IPS-20b (cell line): ENCODE measurements around the gene PLAC9.
"Not testable (repeated sequence)": the region's sequence is repeated elsewhere in the genome, so short reads cannot be mapped to it uniquely, and the experiment has no call there.

ENCODE experiments used
- H3K27ac ChIP-seq: one replicate; pipeline ENCODE4 v1.5.1; 2013; ENCODE audit warnings: low read length
- H3K27me3 ChIP-seq: 2 replicates; pipeline ENCODE4 v1.6.1; 2013; ENCODE audit warnings: mild to moderate bottlenecking, low read length, inconsistent platforms; ENCODE audit not compliant: insufficient read depth
- H3K36me3 ChIP-seq: 2 replicates; pipeline ENCODE4 v1.6.1; 2013; ENCODE audit warnings: low read depth, mild to moderate bottlenecking, inconsistent platforms, low read length, moderate library complexity; ENCODE audit not compliant: insufficient read depth
- H3K4me1 ChIP-seq: 2 replicates; pipeline ENCODE4 v1.6.1; 2013; ENCODE audit warnings: mild to moderate bottlenecking, control low read depth, inconsistent platforms, low read length, moderate library complexity; ENCODE audit not compliant: insufficient read depth
- H3K4me3 ChIP-seq: 2 replicates; pipeline ENCODE4 v1.5.1; 2013; ENCODE audit warnings: mild to moderate bottlenecking, low read length, inconsistent platforms
- H3K9ac ChIP-seq: 2 replicates; pipeline ENCODE4 v1.6.1; 2013; ENCODE audit warnings: low read depth, mild to moderate bottlenecking, inconsistent platforms, low read length, moderate library complexity
- H3K9me3 ChIP-seq: 2 replicates; pipeline ENCODE4 v1.6.1; 2013; ENCODE audit warnings: mild to moderate bottlenecking, low read depth, low read length, inconsistent platforms; ENCODE audit not compliant: insufficient read depth

Gene PLAC9

GRCh38 chr10:80141696-80142460 is 9.3 kb downstream of the PLAC9 start:
- H3K27ac ChIP-seq, result no peak overlapping the region

GRCh38 chr10:80144067-80144695 is 11.7 kb downstream of the PLAC9 start:
- peaks cover 3% of the 10 kb centered on the region; the same call in 1 of the 2 replicates for H3K27me3 ChIP-seq
- no peak overlapping the region for H3K4me3 ChIP-seq
- no peak overlapping the region for H3K27ac ChIP-seq
- no peaks in the 10 kb centered on the region for H3K4me1 ChIP-seq
- no peak overlapping the region for H3K9ac ChIP-seq
- H3K36me3 ChIP-seq, result no peaks in the 10 kb centered on the region
- no peaks in the 10 kb centered on the region for H3K9me3 ChIP-seq

More at GRCh38 chr10:80141696-80142460, 9.3 kb downstream of the PLAC9 start:
- peaks cover 3% of the 10 kb centered on the region; the same call in 1 of the 2 replicates for H3K27me3 ChIP-seq
- no peaks in the 10 kb centered on the region for H3K4me1 ChIP-seq
- H3K9me3 ChIP-seq, result no peaks in the 10 kb centered on the region
- no peak overlapping the region for H3K9ac ChIP-seq
- H3K36me3 ChIP-seq, result no peaks in the 10 kb centered on the region
- no peak overlapping the region for H3K4me3 ChIP-seq

- no peaks in the 10 kb centered on the region for H3K36me3 ChIP-seq
- H3K9me3 ChIP-seq, result no peaks in the 10 kb centered on the region
- H3K4me1 ChIP-seq, result no peaks in the 10 kb centered on the region
- no peak overlapping the region for H3K9ac ChIP-seq
- H3K4me3 ChIP-seq, result no peak overlapping the region
- peaks cover 3% of the 10 kb centered on the region; the same call in 1 of the 2 replicates for H3K27me3 ChIP-seq
- no peak overlapping the region for H3K27ac ChIP-seq
Observed at GRCh38 chr10:80144696-80145131, 12.2 kb downstream of the PLAC9 start.

- H3K36me3 ChIP-seq, H3K27me3 ChIP-seq, H3K9me3 ChIP-seq, H3K4me3 ChIP-seq, H3K27ac ChIP-seq, H3K4me1 ChIP-seq, H3K9ac ChIP-seq: not testable (repeated sequence)
Observed at GRCh38 chr10:80145406-80146308, 13.1 kb downstream of the PLAC9 start.

- H3K27ac ChIP-seq, result no peak overlapping the region
- no peaks in the 10 kb centered on the region for H3K9me3 ChIP-seq
- H3K36me3 ChIP-seq, result no peaks in the 10 kb centered on the region
- peaks cover 3% of the 10 kb centered on the region; the same call in 1 of the 2 replicates for H3K27me3 ChIP-seq
- H3K9ac ChIP-seq, result no peak overlapping the region
- H3K4me1 ChIP-seq, result no peaks in the 10 kb centered on the region
- H3K4me3 ChIP-seq, result no peak overlapping the region
Observed at GRCh38 chr10:80146918-80147317, 14.4 kb downstream of the PLAC9 start.

- Histone ChIP-seq H3K4me3 (no peak overlapping the region), H3K9me3 (no peaks in the 10 kb centered on the region), H3K27me3 (peaks cover 3% of the 10 kb centered on the region; the same call in 1 of the 2 replicates), H3K4me1 (no peaks in the 10 kb centered on the region), H3K27ac (no peak overlapping the region), H3K9ac (no peak overlapping the region), H3K36me3 (no peaks in the 10 kb centered on the region)
Observed at GRCh38 chr10:80148166-80148805, 15.8 kb downstream of the PLAC9 start.

- no peaks in the 10 kb centered on the region for H3K9me3 ChIP-seq
- H3K36me3 ChIP-seq, result no peaks in the 10 kb centered on the region
Observed at GRCh38 chr10:80149123-80149522, 16.6 kb downstream of the PLAC9 start.

GRCh38 chr10:80150172-80150571 is 17.6 kb downstream of the PLAC9 start:
- H3K4me1 ChIP-seq, result no peaks in the 10 kb centered on the region
- no peak overlapping the region for H3K27ac ChIP-seq
- H3K9me3 ChIP-seq, result no peaks in the 10 kb centered on the region
- no peak overlapping the region for H3K4me3 ChIP-seq
- peaks cover 6% of the 10 kb centered on the region for H3K36me3 ChIP-seq
- no peak overlapping the region for H3K9ac ChIP-seq
- no peaks in the 10 kb centered on the region for H3K27me3 ChIP-seq

More at GRCh38 chr10:80149123-80149522, 16.6 kb downstream of the PLAC9 start:
- Histone ChIP-seq H3K4me3 (no peak overlapping the region), H3K4me1 (no peaks in the 10 kb centered on the region), H3K27ac (no peak overlapping the region), H3K9ac (no peak overlapping the region), H3K27me3 (no peaks in the 10 kb centered on the region)

- no peaks in the 10 kb centered on the region for H3K27me3 ChIP-seq
- H3K27ac ChIP-seq, result no peak overlapping the region
- H3K9ac ChIP-seq, result no peak overlapping the region
- H3K9me3 ChIP-seq, result no peaks in the 10 kb centered on the region
- peaks cover 23% of the 10 kb centered on the region for H3K36me3 ChIP-seq
- no peaks in the 10 kb centered on the region for H3K4me1 ChIP-seq
- no peak overlapping the region for H3K4me3 ChIP-seq
Observed at GRCh38 chr10:80152820-80153219, 20.3 kb downstream of the PLAC9 start.

GRCh38 chr10:80153460-80153859 is 20.9 kb downstream of the PLAC9 start:
- H3K9me3 ChIP-seq, result no peaks in the 10 kb centered on the region
- H3K9ac ChIP-seq, result no peak overlapping the region
- peaks cover 28% of the 10 kb centered on the region for H3K36me3 ChIP-seq
- H3K4me1 ChIP-seq, result no peaks in the 10 kb centered on the region
- no peak overlapping the region for H3K4me3 ChIP-seq
- no peaks in the 10 kb centered on the region for H3K27me3 ChIP-seq
- no peak overlapping the region for H3K27ac ChIP-seq

- Histone ChIP-seq H3K36me3 (peaks cover 31% of the 10 kb centered on the region), H3K4me3 (no peak overlapping the region), H3K9me3 (no peaks in the 10 kb centered on the region), H3K27ac (no peak overlapping the region), H3K4me1 (no peaks in the 10 kb centered on the region), H3K9ac (no peak overlapping the region), H3K27me3 (no peaks in the 10 kb centered on the region)
Observed at GRCh38 chr10:80154626-80154977, 22.1 kb downstream of the PLAC9 start.
